Heart left ventricle (tissue), 13 donors: ENCODE measurements around the gene TM9SF3.

ENCODE experiments used
- CTCF ChIP-seq, 12 donors: fragments of 200-600 bp; sonication (generic) in 4 of 12; IDR thresholded peaks; one replicate each; pipeline versions ENCODE4 v1.5.0 to v1.8.0; 2018 to 2022; ENCODE audit warnings: antibody characterized with exemption in 12 of 12, mild to moderate bottlenecking in 5 of 12
- POLR2A ChIP-seq, 2 donors: fragments of 450-650 bp; IDR thresholded peaks; one replicate each; pipeline ENCODE4 v1.6.1; 2017; ENCODE audit warnings: antibody characterized with exemption in 2 of 2, mild to moderate bottlenecking in 2 of 2, moderate library complexity in 2 of 2
- donor health status: ischemic (EF 13 %, LVEDD 7.1; RV severe dilation, severe dysfunction).
- donor health status: DM: no; HTN: yes; CAD: no.
- donor health status: DM: no; HTN: no; CAD: no.
- donor health status: ischemic (EF 25% LVEDD 6.9; RV normal size, moderate dysfunction).
- donor health status: ischemic (EF 25% LVEDD 5.7; RV mildly dilated, moderate dysfunction).
- donor health status: ischemic (EF 35%, LVEDD 5.7; RV mildly dilated, moderate dysfunction).
- donor health status: nonischemic (EF 11% LVEDD 7.7; RV severe dilation, severe dysfunction).
- donor health status: DM: yes; HTN: yes; CAD: no.
- donor health status: PGD.
- donor health status: ischemic (EF 29% LVEDD 5.4; RV normal size, mild dysfunction).
- donor health status: nonischemic (EF 23%, LVEDD 6.1; RV moderate dilation, normal function).

GRCh38 chr10:96588060-96588554 lies 1.3 kb upstream of the TM9SF3 start:
- no peak for TF ChIP-seq CTCF (IDR thresholded peaks at IDR 0.05)
- TF ChIP-seq POLR2A (IDR thresholded peaks at IDR 0.05) = no peak
